GM06990 (cell line): ENCODE measurements around the gene ZNF329.

Experiments used
- DNase-seq: peaks from one replicate; pipeline ENCODE4 v3.0.0-alpha.2; 2011; ENCODE audit not compliant: insufficient read length; ENCODE audit errors: extremely low read depth
- H3K27me3 ChIP-seq: replicated peaks from 2 replicates; pipeline ENCODE4 v1.6.0; 2011; ENCODE audit warnings: low read length; ENCODE audit not compliant: control insufficient read depth, insufficient read depth
- H3K36me3 ChIP-seq: 2 replicates; pipeline ENCODE4 v1.5.1; 2011; ENCODE audit warnings: low read length; ENCODE audit not compliant: control insufficient read depth, insufficient read depth
- H3K4me3 ChIP-seq: replicated peaks from 2 replicates; pipeline ENCODE4 v1.5.1; 2011; ENCODE audit warnings: low read depth, mild to moderate bottlenecking, control low read depth, low read length
- TF ChIP-seq, protein P1 (sequence below): IDR thresholded peaks from 2 replicates; pipeline ENCODE4 v1.5.1; 2011; ENCODE audit warnings: low read length, control low read depth, mild to moderate bottlenecking, inconsistent platforms; ENCODE audit not compliant: insufficient read depth, poor library complexity, severe bottlenecking

Gene ZNF329

DNA sequence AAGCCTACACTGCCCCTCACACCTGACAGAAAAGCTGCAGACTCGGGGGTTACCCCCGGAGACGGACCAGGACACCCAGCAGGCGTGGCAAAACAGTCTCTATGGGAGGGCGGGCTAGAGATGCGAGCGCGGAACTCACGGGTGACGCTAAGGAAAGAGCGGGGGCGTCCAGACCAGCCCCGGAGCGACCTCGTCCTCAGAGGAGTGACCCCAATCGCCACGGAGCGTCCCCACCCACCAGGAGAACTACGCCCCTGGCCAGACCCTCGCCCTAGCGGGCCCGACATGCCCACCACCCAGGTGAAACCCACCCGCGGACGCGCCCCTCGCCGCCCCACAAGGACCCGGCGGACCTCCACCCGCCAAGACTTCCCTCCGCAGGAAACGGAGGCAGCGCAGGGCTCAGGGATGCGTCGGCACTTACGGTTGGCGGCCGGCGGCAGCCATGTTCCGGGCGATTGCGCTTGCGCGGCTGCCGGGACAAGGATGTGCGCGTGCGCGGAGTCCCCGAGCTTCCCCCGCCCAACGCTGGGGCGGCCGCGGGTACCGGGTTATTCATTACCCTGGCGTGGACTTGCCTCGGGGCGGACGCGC lies at the start of gene ZNF329:
Gene ZNF329, minus strand, starts transcription at position 462 of the 594 bp plus-strand sequence. CDS start 21,286 bp downstream, outside the sequence.
- Histone ChIP-seq H3K4me3 (peak within 1 kb of the TSS; percentile 98), H3K27me3 (no peaks in the 10 kb centered on the region), H3K36me3 (no peaks in the 10 kb centered on the region)
- DNase-seq = peak; percentile 90
- TF ChIP-seq, protein P1, sequence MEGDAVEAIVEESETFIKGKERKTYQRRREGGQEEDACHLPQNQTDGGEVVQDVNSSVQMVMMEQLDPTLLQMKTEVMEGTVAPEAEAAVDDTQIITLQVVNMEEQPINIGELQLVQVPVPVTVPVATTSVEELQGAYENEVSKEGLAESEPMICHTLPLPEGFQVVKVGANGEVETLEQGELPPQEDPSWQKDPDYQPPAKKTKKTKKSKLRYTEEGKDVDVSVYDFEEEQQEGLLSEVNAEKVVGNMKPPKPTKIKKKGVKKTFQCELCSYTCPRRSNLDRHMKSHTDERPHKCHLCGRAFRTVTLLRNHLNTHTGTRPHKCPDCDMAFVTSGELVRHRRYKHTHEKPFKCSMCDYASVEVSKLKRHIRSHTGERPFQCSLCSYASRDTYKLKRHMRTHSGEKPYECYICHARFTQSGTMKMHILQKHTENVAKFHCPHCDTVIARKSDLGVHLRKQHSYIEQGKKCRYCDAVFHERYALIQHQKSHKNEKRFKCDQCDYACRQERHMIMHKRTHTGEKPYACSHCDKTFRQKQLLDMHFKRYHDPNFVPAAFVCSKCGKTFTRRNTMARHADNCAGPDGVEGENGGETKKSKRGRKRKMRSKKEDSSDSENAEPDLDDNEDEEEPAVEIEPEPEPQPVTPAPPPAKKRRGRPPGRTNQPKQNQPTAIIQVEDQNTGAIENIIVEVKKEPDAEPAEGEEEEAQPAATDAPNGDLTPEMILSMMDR = no peak

DNA sequence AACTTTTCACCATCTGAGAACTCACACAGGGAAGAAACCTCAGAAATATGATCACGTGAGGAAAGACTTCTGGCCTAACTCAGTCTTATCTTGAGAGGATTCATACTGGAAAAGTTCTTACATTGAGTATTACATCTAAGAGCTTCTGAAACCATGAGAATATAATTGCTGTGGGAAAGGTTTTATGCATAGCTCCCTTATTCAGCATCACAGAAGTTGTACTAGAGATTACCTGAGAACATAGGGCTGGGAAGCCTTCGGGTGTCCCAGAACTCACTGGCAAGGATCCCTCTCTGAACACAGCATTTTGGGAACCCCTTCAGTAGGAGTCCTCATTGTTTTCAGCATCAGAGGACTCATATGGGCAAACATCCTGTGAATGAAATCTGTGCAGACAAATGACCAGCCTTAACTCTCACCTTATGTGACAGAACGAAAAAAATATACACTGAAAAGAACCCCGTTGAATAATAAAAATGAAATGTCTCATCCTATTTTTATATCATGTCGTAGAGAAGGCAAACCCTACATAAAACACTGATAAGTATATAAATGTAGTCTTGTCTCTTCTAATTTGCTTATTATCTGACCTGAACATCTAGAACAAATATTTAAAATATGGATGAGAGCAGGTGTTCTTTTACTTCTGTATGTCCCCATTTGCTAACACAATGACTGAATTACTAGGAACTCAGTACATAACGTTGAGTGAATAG lies 46.5 kb upstream of the ZNF329 start:
- no peak overlapping the region for H3K4me3 ChIP-seq
- TF ChIP-seq, protein P1 = no peak
- H3K36me3 ChIP-seq = peaks cover 16% of the 10 kb centered on the region
- no peaks in the 10 kb centered on the region for H3K27me3 ChIP-seq
- peak; percentile 18 for DNase-seq

DNA sequence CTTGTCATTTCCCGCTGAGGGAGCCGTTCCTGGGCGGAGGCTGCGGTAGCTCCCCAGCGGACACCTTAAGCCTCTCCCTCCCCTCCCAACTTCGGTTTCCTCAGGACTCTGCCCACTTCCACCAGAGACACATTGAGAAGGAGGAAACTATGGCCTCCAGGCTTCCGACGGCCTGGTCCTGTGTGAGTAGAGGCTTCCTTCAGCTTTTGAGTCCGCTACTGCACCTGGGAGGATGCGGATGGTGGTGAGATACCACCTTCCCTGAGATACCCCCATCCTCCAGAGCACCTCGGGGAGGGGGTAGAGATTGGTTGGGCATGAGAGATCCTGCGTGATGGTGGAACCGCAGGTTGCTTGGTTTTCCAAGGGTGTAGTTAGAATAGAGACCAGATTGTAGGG lies 33.2 kb upstream of the ZNF329 start:
- no peak for DNase-seq
- Histone ChIP-seq H3K4me3 (peak overlapping the region; percentile 78), H3K27me3 (no peaks in the 10 kb centered on the region), H3K36me3 (peaks cover 6% of the 10 kb centered on the region)
- TF ChIP-seq, protein P1 = no peak

DNA sequence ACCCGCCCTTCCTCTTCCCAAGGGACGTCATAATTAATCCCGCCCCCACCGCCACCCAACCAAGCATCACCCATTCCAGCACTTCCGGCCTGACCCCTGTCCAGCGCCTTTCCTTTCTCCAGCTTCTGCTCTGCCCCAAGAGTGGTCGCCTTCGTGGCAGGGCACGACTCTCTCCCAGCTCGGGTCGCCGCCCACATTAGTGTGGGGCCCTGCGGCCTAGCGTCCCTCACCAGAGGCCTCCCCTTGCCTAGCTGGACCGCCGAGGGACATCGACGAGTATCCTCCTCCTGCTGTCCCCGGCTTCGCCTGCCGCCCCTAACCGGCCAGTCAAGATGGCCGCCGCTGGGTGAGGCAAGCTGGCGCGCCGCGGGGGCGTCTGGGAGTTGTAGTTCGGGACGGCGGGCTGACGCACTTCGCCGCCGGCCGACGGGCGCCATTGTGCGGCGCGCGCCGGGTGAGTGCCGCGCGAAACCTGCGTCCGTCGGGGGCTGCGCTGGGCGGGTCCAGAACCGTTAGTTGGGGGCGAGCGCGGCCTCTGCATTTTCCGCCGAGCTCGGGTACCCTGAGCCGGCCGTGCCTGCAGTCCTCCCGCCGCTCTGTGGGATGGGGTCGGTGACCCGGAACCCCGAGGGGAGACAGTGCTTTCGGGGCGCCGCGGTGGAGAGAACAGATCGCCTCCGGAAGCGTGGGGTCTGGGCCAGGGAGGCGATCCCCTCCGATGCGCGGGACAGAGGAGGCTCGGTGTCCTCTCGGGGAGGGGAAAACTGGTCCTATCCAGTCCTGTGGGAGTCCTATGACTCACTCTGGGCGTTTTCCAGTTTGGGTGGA lies 32.6 kb upstream of the ZNF329 start, which contains the start of gene ZNF274:
Gene ZNF274, plus strand, starts transcription at position 73 of the 828 bp plus-strand sequence. CDS start 905 bp downstream, outside the sequence.
- Histone ChIP-seq H3K27me3 (no peaks in the 10 kb centered on the region), H3K36me3 (peaks cover 6% of the 10 kb centered on the region), H3K4me3 (peak within 1 kb of the TSS; percentile 78)
- peak; percentile 95 for DNase-seq
- TF ChIP-seq, protein P1 = no peak

DNA sequence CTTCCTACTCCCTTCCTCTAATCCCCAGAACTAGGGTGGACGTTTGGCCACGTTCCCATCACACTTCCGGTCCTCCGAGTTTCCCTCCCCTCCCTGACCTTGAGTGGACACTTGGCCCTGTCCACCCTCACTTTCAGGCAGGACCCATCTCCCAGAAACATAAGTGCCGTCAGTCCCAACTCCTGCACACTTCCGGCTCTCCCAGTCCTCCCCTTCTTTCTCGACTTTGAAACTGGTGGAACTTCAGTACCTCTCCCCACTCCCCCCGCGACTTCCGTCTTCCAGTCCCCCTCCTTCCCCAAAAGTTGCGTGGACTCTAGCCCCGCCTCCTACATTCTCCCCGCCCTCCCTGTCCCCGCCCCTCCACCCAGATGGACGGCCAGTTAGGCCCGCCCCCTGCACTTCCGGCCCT lies 32.0 kb upstream of the ZNF329 start:
- Histone ChIP-seq H3K36me3 (peaks cover 6% of the 10 kb centered on the region), H3K4me3 (peak overlapping the region; percentile 78), H3K27me3 (no peaks in the 10 kb centered on the region)
- no peak for DNase-seq
- TF ChIP-seq, protein P1 = no peak
